ENCODE measurements around the gene MYH15.

The MYH15 gene

GRCh38 chr3:108509263-108509662 is 1.1 kb downstream of the MYH15 start:
- DNase-seq, result no peak

- no peak for DNase-seq
Observed at GRCh38 chr3:108507902-108508301, 2.5 kb downstream of the MYH15 start.

GRCh38 chr3:108505811-108506210 is 4.6 kb downstream of the MYH15 start:
- DNase-seq, result no peak

GRCh38 chr3:108503722-108504121 is 6.7 kb downstream of the MYH15 start:
- DNase-seq, result no peak

GRCh38 chr3:108501535-108501934 is 8.9 kb downstream of the MYH15 start:
- DNase-seq, result no peak

GRCh38 chr3:108500728-108501127 is 9.7 kb downstream of the MYH15 start:
- DNase-seq, result no peak

GRCh38 chr3:108497271-108497670 is 13.1 kb downstream of the MYH15 start:
- no peak for DNase-seq

GRCh38 chr3:108495717-108496116 is 14.7 kb downstream of the MYH15 start:
- DNase-seq, result no peak

GRCh38 chr3:108494906-108495531 is 15.4 kb downstream of the MYH15 start:
- DNase-seq, result no peak

- DNase-seq, result no peak
Observed at GRCh38 chr3:108493862-108494261, 16.5 kb downstream of the MYH15 start.

- DNase-seq, result no peak
Observed at GRCh38 chr3:108491456-108491855, 18.9 kb downstream of the MYH15 start.

- peak; percentile 2 for DNase-seq
Observed at GRCh38 chr3:108489776-108490175, 20.6 kb downstream of the MYH15 start.

- no peak for DNase-seq
Observed at GRCh38 chr3:108488631-108489030, 21.8 kb downstream of the MYH15 start.

GRCh38 chr3:108487439-108487838 is 23.0 kb downstream of the MYH15 start:
- DNase-seq, result no peak

- no peak for DNase-seq
Observed at GRCh38 chr3:108486941-108487340, 23.5 kb downstream of the MYH15 start.

- no peak for DNase-seq
Observed at GRCh38 chr3:108486338-108486737, 24.1 kb downstream of the MYH15 start.

- DNase-seq, result no peak
Observed at GRCh38 chr3:108485146-108485545, 25.2 kb downstream of the MYH15 start.

GRCh38 chr3:108479224-108479623 is 31.2 kb downstream of the MYH15 start:
- no peak for DNase-seq

GRCh38 chr3:108477511-108478147 is 32.8 kb downstream of the MYH15 start:
- peak; percentile 86 for DNase-seq

GRCh38 chr3:108475220-108475782 is 35.1 kb downstream of the MYH15 start:
- no peak for DNase-seq

GRCh38 chr3:108474581-108474980 is 35.8 kb downstream of the MYH15 start:
- no peak for DNase-seq

- DNase-seq, result no peak
Observed at GRCh38 chr3:108473711-108474110, 36.7 kb downstream of the MYH15 start.

GRCh38 chr3:108472001-108472591 is 38.3 kb downstream of the MYH15 start:
- DNase-seq, result no peak

- no peak for DNase-seq
Observed at GRCh38 chr3:108471426-108471825, 39.0 kb downstream of the MYH15 start.

Data from NCI-H2029 (cell line).